Muscle layer of colon (tissue), 2 donors: ENCODE data around the gene PARVA.
A peak's percentile ranks its signal among the peaks of the same experiment; 100 is the strongest.

Source experiments
- H3K27ac ChIP-seq: one replicate; pipeline ENCODE4 v1.7.0; 2013; ENCODE audit warnings: low read depth, mild to moderate bottlenecking, low read length, moderate library complexity
- H3K27me3 ChIP-seq, 2 donors: one replicate each; pipeline ENCODE4 v1.7.0; 2013; ENCODE audit warnings: low read length in 2 of 2, mild to moderate bottlenecking in 2 of 2; ENCODE audit not compliant: insufficient read depth in 2 of 2, control insufficient read depth in 1 of 2
- H3K36me3 ChIP-seq: one replicate; pipeline ENCODE4 v1.7.0; 2013; ENCODE audit warnings: mild to moderate bottlenecking, low read length; ENCODE audit not compliant: insufficient read depth
- H3K4me1 ChIP-seq: one replicate; pipeline ENCODE4 v1.7.0; 2013; ENCODE audit warnings: mild to moderate bottlenecking, low read length; ENCODE audit not compliant: insufficient read depth
- H3K4me3 ChIP-seq, 2 donors: one replicate each; pipeline ENCODE4 v1.7.0; 2013; ENCODE audit warnings: low read length in 2 of 2, low read depth in 1 of 2, mild to moderate bottlenecking in 1 of 2, moderate library complexity in 1 of 2
- H3K9ac ChIP-seq: one replicate; pipeline ENCODE4 v1.7.0; 2013; ENCODE audit warnings: low read length
- H3K9me3 ChIP-seq: one replicate; pipeline ENCODE4 v1.7.0; 2013; ENCODE audit warnings: mild to moderate bottlenecking, low read length
- donor health status: abdominal sarcoma.
- donor health status: Adenocarcinoma of cecum.

PARVA gene

DNA sequence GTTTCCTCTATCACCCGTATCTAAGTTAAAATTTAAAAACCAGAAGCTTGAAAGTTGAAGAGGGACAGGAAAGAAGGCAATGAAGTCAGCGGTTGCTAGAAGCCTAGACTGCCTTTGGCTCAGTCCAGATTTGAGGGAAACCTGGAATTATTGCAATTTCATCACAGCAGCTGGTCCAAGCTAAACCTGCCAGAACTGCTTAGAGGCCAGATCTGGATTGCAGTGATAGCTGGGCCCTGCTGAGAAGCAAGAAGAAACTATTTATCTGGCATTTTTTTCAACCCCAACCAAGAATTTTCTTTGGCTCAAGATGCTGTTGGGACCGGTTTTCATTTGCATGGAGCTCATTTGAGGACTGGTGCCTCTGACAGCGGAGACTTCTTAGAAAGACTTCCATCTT lies 175.3 kb downstream of the PARVA start:
- no peaks in the 10 kb centered on the region for H3K9me3 ChIP-seq
- H3K9ac ChIP-seq = no peak overlapping the region
- no peaks in the 10 kb centered on the region for H3K36me3 ChIP-seq
- H3K4me3 ChIP-seq = no peak overlapping the region
- H3K27ac ChIP-seq = no peak overlapping the region
- H3K4me1 ChIP-seq = peaks cover 21% of the 10 kb centered on the region
- H3K27me3 ChIP-seq = no peaks in the 10 kb centered on the region

DNA sequence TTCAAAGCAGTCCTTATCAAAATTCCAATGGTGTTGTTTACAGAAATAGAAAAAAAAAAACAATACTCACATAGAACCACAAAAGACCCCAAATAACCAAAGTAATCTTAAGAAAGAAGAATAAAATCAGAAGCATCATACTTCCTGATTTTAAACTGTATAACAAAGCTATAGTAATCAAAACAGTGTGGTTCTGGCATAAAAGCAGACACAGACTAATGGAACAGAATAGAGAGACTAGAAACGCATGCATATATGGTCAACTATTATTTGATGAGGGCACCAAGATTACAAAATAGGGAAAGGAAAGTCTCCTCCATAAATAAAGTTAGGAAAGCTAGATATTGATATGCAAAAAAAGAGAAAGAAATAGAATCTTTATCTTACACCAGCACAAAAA lies 176.8 kb downstream of the PARVA start:
- no peaks in the 10 kb centered on the region for H3K27me3 ChIP-seq
- no peak overlapping the region for H3K4me3 ChIP-seq
- no peak overlapping the region for H3K9ac ChIP-seq
- peaks cover 21% of the 10 kb centered on the region for H3K4me1 ChIP-seq
- no peaks in the 10 kb centered on the region for H3K9me3 ChIP-seq
- no peaks in the 10 kb centered on the region for H3K36me3 ChIP-seq
- no peak overlapping the region for H3K27ac ChIP-seq

DNA sequence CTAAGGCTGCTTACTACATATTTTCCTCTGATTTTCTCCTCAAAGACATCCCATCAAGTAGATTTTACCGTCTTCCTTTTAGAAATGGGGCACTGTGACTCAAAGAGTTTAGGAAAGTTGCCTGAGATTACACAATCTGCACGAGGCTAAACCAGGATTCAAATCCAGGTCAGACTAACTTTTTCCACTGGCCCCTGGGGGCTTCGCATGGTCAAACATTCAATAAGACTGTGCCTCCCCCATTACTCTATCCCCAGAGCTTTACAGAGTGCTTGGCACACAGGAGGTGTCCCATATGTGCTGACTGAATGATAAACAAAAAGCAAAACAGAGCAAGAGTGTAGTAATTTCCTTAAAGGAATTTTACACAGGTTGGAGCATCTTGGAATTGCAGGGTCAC lies 178.8 kb downstream of the PARVA start:
- peak overlapping the region; percentile 45 for H3K27ac ChIP-seq
- H3K4me1 ChIP-seq = peaks cover 21% of the 10 kb centered on the region
- H3K4me3 ChIP-seq = no peak overlapping the region
- H3K9ac ChIP-seq = peak overlapping the region; percentile 12
- no peaks in the 10 kb centered on the region for H3K9me3 ChIP-seq
- no peaks in the 10 kb centered on the region for H3K27me3 ChIP-seq
- no peaks in the 10 kb centered on the region for H3K36me3 ChIP-seq

DNA sequence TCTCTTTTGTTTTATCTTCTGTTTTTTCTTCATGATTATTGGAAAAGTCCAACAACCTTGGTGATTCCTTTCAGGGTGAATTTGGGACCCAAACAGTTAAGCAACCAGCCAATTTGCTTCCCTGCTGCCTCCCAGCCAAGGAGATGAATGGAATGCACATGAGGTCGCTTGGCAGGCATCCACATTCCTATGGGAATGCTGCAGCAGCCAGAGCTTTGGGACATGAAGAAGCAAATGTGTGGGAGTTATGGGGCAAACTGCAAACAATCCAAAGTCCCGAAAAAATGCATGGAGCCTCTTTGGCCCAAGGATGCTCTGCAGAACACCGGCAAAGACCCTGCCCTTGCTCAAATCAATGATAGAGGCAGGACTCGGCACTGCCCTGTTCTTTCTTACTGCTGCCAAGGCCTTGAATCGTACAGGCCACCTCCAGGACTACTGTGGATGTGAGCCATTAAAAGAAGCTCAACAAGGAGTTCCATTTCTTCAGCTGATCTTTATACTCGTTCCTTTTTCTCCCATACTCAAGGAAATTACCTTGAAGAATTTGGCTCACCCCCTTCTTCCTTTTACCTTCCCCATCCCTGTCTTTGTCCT lies 179.5 kb downstream of the PARVA start:
- no peaks in the 10 kb centered on the region for H3K36me3 ChIP-seq
- no peaks in the 10 kb centered on the region for H3K27me3 ChIP-seq
- no peak overlapping the region for H3K4me3 ChIP-seq
- H3K9ac ChIP-seq = no peak overlapping the region
- no peaks in the 10 kb centered on the region for H3K9me3 ChIP-seq
- H3K4me1 ChIP-seq = peaks cover 21% of the 10 kb centered on the region
- peak overlapping the region; percentile 45 for H3K27ac ChIP-seq

DNA sequence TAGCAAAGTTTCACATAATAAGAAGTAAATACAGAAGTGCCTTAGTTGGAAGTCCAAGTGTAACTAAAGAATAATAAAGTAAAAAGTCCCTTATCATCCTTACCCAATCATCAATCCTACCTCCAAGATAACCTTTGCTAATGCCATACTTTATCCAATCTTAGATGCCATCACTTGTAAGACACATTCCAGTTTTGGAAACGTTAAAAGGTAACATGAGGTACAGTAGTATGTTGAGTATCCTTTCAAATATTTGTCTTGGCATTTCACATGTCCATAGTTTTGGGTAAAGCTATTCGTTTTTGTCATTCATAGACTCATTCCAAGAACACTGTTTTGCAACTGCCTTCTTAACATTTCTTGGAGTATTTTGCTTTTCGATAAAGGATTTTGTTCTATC lies 181.6 kb downstream of the PARVA start:
- Histone ChIP-seq H3K27ac (no peak overlapping the region), H3K9me3 (no peaks in the 10 kb centered on the region), H3K4me1 (peaks cover 21% of the 10 kb centered on the region), H3K27me3 (no peaks in the 10 kb centered on the region), H3K9ac (no peak overlapping the region), H3K4me3 (no peak overlapping the region), H3K36me3 (no peaks in the 10 kb centered on the region)

- H3K9me3 ChIP-seq = no peaks in the 10 kb centered on the region
- no peak overlapping the region for H3K9ac ChIP-seq
- H3K4me3 ChIP-seq = no peak overlapping the region
- H3K36me3 ChIP-seq = no peaks in the 10 kb centered on the region
- H3K27me3 ChIP-seq = no peaks in the 10 kb centered on the region
- H3K27ac ChIP-seq = no peak overlapping the region
- H3K4me1 ChIP-seq = peaks cover 21% of the 10 kb centered on the region
These were observed 183.0 kb downstream of the PARVA start for GRCh38 chr11:12560362-12560761.

- no peak overlapping the region for H3K4me3 ChIP-seq
- no peaks in the 10 kb centered on the region for H3K27me3 ChIP-seq
- no peak overlapping the region for H3K9ac ChIP-seq
- H3K36me3 ChIP-seq = no peaks in the 10 kb centered on the region
- no peak overlapping the region for H3K27ac ChIP-seq
- no peaks in the 10 kb centered on the region for H3K9me3 ChIP-seq
- peaks cover 18% of the 10 kb centered on the region for H3K4me1 ChIP-seq
These were observed 183.5 kb downstream of the PARVA start for GRCh38 chr11:12560861-12561260.

DNA sequence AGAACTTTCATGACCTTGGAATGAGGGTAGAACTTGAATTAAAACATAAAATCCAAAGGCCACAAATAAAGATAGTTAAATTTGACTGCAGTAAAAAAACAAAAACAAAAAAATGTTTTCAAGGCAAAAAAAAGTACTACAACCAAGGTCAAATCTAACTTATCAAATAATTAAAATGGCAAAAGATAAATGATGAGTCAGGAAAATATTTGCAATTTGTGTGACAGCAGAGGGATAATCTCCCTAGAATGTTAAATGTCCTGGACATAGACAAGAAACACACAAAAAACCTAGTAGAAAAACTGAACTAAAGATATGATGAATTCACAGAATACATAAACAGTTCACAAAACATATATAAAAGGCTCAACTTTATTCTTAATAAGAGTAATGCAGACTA lies 186.6 kb downstream of the PARVA start:
- H3K4me3 ChIP-seq = no peak overlapping the region
- no peak overlapping the region for H3K9ac ChIP-seq
- H3K36me3 ChIP-seq = no peaks in the 10 kb centered on the region
- H3K27me3 ChIP-seq = no peaks in the 10 kb centered on the region
- no peak overlapping the region for H3K27ac ChIP-seq
- H3K4me1 ChIP-seq = peaks cover 8% of the 10 kb centered on the region
- H3K9me3 ChIP-seq = no peaks in the 10 kb centered on the region

DNA sequence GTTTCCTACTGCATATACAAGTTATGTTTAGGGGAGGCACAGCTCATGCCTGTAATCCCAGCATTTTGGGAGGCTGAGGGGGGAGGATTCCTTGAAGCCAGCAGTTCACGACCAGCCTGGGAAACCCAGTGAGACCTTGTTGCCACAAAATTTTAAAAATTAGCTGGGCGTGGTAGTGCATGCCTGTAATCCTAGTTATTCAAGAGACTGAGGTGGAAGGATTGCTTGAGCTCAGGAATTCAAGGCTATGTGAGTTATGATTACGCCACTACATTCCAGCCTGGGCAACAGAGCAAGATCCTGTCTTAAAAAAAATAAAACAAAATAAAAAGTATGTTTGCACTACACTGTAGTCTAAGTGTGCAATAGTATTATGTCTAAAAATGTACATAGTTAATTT lies 188.0 kb downstream of the PARVA start:
- H3K27me3 ChIP-seq = no peaks in the 10 kb centered on the region
- no peaks in the 10 kb centered on the region for H3K9me3 ChIP-seq
- no peaks in the 10 kb centered on the region for H3K36me3 ChIP-seq
- no peak overlapping the region for H3K4me3 ChIP-seq
- H3K4me1 ChIP-seq = peaks cover 8% of the 10 kb centered on the region
- no peak overlapping the region for H3K9ac ChIP-seq
- no peak overlapping the region for H3K27ac ChIP-seq

GRCh38 chr11:12567746-12568460 lies 190.5 kb downstream of the PARVA start:
- Histone ChIP-seq H3K27ac (no peak overlapping the region), H3K9me3 (no peaks in the 10 kb centered on the region)

DNA sequence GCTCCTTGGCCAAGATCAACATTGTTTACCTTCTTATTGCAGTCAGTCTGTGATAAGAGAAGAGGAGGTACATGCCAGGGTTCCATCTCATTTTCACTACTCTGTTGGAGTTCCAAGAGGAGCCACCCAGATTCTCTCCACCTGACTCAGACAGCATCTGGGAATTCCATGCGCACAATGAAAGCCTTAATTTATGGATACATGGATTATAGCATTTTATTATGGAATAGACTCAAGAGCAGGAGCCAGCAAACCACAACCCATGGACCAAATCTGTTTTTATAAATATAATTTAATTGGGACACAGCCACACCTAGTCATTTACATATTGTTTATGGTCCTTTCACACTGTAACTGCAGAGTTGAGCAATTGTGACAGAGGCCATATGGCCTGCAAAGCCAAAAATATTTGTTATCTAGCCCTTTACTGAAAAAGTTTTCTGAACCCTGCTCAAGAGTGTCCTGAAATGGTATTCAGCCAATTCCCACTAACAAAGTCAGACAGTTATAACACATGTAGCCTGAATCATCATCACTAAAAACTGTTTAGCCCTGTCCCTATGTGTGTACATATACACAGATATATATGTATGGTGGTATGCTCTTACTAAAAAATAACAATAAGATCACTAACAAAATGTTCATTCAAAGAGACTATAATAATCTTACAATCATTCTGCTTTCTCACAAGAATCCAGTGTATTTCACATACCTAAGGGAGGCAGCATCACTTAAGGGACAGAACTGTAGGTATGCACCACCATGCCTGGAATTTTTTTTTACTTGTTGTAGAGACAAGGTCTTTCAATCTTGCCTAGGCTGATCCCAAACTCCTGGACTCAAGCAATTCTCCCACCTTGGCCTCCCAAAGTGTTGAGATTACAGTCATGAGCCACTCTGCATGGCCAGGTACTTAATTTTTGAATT lies 192.4 kb downstream of the PARVA start:
- no peaks in the 10 kb centered on the region for H3K27me3 ChIP-seq
- H3K27ac ChIP-seq = no peak overlapping the region
- H3K36me3 ChIP-seq = no peaks in the 10 kb centered on the region
- no peak overlapping the region for H3K9ac ChIP-seq
- no peaks in the 10 kb centered on the region for H3K9me3 ChIP-seq
- H3K4me3 ChIP-seq = no peak overlapping the region
- H3K4me1 ChIP-seq = peaks cover 13% of the 10 kb centered on the region

More at GRCh38 chr11:12567746-12568460, 190.5 kb downstream of the PARVA start:
- no peak overlapping the region for H3K4me3 ChIP-seq
- H3K27me3 ChIP-seq = no peaks in the 10 kb centered on the region
- no peak overlapping the region for H3K9ac ChIP-seq
- no peaks in the 10 kb centered on the region for H3K36me3 ChIP-seq
- H3K4me1 ChIP-seq = peaks cover 8% of the 10 kb centered on the region
